ENCODE data around the gene RPS18. TPM values are rescaled to one million over a fixed set of nuclear protein-coding genes. Genes with fewer than 3 reads are reported as not detected.

RPS18 gene
- polyA plus RNA-seq, 1 of the 3 experiments (the other 2 are of a cell fraction) = 12,112 TPM

DNA sequence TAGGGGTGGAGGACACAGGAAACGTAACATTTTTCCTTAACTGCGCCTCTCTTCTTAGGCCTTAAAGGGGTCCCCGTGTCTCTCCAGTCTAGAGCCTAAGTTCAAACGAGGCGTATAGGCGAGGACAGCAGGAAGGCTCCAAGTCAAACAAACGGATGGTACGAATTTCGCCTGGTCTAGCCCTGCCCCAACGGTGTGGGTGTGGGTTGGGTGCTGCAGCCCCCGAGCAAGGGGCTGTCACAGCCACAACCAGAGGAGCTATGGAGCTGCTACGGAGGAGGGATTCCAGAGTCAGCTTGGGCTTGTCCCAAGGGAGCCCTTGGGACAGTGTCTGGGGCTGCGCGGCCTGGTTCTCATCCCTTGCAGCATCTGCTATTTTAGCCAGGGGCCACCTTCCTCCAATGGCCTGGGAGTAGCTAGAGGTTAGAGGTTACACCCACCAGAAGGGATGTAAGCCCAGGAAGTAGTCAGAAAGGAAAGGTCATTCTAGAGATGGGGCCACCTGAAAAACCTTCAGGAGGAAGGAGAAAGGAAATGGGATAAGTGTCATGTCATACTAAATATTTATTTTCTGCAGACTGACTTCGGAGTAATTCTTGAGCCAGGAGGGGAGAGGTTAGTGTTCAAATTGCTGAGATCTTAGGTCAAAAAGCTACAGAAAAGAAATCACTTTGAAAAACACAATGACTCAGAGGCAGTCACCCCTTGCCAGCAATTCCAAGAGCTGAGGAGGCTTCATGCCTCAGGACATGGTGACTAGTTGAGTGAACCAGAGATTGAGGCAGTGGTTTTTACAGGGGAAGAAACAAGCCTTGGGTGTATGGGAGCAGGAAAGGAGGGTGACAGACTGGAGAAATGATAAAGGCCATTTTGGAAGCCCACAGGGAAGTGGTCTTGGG lies 21.9 kb upstream of the RPS18 start:
- no peak for TF ChIP-seq EP300 (IDR thresholded peaks at IDR 0.05; ENCODE audit: borderline replicate concordance in 1 of 2, low read depth in 1 of 2, low read length in 1 of 2)
- TF ChIP-seq FOSL2 (IDR thresholded peaks at IDR 0.05; ENCODE audit: borderline replicate concordance, low read depth) = peak; percentile 34; the same call in 1 of the 2 replicates
- no peak for TF ChIP-seq SIN3A (IDR thresholded peaks at IDR 0.05; ENCODE audit: borderline replicate concordance, low read depth, low read length)
- TF ChIP-seq TEAD4 (IDR thresholded peaks at IDR 0.05; ENCODE audit: borderline replicate concordance, insufficient read depth) = no peak
- Histone ChIP-seq H3K9me3 (no peaks in the 10 kb centered on the region), H3K36me3 (replicated peaks in 1 of 2; ENCODE audit: control insufficient read depth in 1 of 2, insufficient read depth in 2 of 2, low read length in 1 of 2) (peaks cover 6 to 16% of the 10 kb centered on the region in 2 experiments), H3K27me3 (ENCODE audit: insufficient read depth) (no peaks in the 10 kb centered on the region), H3K9ac (peak overlapping the region; percentile 90), H3K27ac (ENCODE audit: low read depth in 2 of 2, low read length in 1 of 2) (peak overlapping the region; percentile 96), H2AFZ (ENCODE audit: low read depth) (peak overlapping the region; percentile 80), H4K20me1 (ENCODE audit: insufficient read depth) (no peaks in the 10 kb centered on the region), H3K9me2 (no peaks in the 10 kb centered on the region), H3K79me2 (ENCODE audit: insufficient read depth) (peaks cover 10% of the 10 kb centered on the region; the same call in 1 of the 2 replicates), H3K4me3 (ENCODE audit: low read depth in 2 of 2, low read length in 1 of 2) (peak overlapping the region; percentile 62 to 71), H3K4me2 (peak overlapping the region; percentile 97), H3K4me1 (ENCODE audit: control insufficient read depth in 1 of 2, insufficient read depth in 2 of 2, low read depth in 1 of 2, low read length in 1 of 2) (peaks cover 21 to 30% of the 10 kb centered on the region in 2 experiments), H3F3A (replicated peaks; ENCODE audit: insufficient read depth) (peaks cover 41% of the 10 kb centered on the region)
- DNase-seq = peak; percentile 36
- CTCF ChIA-PET = interaction anchor here (1.0 to 7.3 kb wide), 15 partner anchors 9 to 317 kb away, joined by 3 to 96 read pairs (median 18); partner anchors contain the start of genes RING1, RPS18 and VPS52
- 13% methylated on average over 15 of the region's 15 CpGs for WGBS (ENCODE audit: low lambda C conversion rate)
- POLR2A ChIA-PET = interaction anchor here (0.8 to 3.0 kb wide), 8 partner anchors 22 to 278 kb away, joined by 3 to 18 read pairs (median 4); partner anchors contain the start of genes B3GALT4, RING1, RPS18 and VPS52

DNA sequence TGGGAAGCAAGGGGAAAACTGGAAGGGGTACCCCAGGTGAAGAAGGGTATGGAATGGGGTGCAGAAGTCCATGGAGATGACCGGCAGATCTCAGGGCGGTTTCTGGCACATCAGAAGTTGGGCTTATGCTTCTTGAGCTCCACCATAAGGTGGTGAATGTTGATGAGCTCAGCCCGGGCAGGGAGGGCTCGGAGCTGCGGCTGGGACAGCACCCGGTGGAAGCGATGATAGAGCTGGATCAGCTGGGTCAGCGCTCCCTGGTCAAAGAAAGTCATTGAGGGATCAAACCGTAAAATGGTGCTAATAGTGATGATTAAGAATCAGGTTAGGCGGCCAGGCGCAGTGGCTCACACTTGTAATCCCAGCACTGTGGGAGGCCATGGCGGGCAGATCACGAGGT lies 21.1 kb upstream of the RPS18 start:
- CTCF ChIA-PET = interaction anchor here (1.2 to 7.3 kb wide), 5 partner anchors 12 to 279 kb away, joined by 3 to 96 read pairs (median 5); no protein-coding TSS in a partner anchor
- peaks cover 10% of the 10 kb centered on the region; the same call in 1 of the 2 replicates for H3K79me2 ChIP-seq (ENCODE audit: insufficient read depth)
- DNase-seq = no peak
- 0 out of 4 replicates have a peak overlapping the region, but pooled peaks of 1 of the 2 experiments have one; percentile 71 for H3K4me3 ChIP-seq (ENCODE audit: low read depth in 2 of 2, low read length in 1 of 2)
- peaks cover 21 to 30% of the 10 kb centered on the region in 2 experiments for H3K4me1 ChIP-seq (ENCODE audit: control insufficient read depth in 1 of 2, insufficient read depth in 2 of 2, low read depth in 1 of 2, low read length in 1 of 2)
- peaks cover 6 to 16% of the 10 kb centered on the region in 2 experiments for H3K36me3 ChIP-seq (replicated peaks in 1 of 2; ENCODE audit: control insufficient read depth in 1 of 2, insufficient read depth in 2 of 2, low read length in 1 of 2)
- H3K27ac ChIP-seq (ENCODE audit: low read depth in 2 of 2, low read length in 1 of 2) = peak overlapping the region in 1 of 2 experiments; percentile 96; a peak in 2 of 4 replicates
- WGBS (ENCODE audit: low lambda C conversion rate) = 97% methylated on average over 12 of the region's 13 CpGs
- H3K4me2 ChIP-seq = peak overlapping the region; percentile 97
- POLR2A ChIA-PET = interaction anchor here (3.0 kb wide), 1 partner anchor 21 kb away, joined by 14 read pairs; the partner anchor contains the start of genes RPS18 and VPS52
- no peak overlapping the region for H3K9ac ChIP-seq
- H3K9me3 ChIP-seq = no peaks in the 10 kb centered on the region
- no peaks in the 10 kb centered on the region for H4K20me1 ChIP-seq (ENCODE audit: insufficient read depth)
- TF ChIP-seq GABPA (IDR thresholded peaks at IDR 0.05; ENCODE audit: low read depth) = no peak
- no peaks in the 10 kb centered on the region for H3K9me2 ChIP-seq
- H3F3A ChIP-seq (replicated peaks; ENCODE audit: insufficient read depth) = peaks cover 41% of the 10 kb centered on the region
- no peak overlapping the region for H2AFZ ChIP-seq (ENCODE audit: low read depth)
- H3K27me3 ChIP-seq (ENCODE audit: insufficient read depth) = no peaks in the 10 kb centered on the region

DNA sequence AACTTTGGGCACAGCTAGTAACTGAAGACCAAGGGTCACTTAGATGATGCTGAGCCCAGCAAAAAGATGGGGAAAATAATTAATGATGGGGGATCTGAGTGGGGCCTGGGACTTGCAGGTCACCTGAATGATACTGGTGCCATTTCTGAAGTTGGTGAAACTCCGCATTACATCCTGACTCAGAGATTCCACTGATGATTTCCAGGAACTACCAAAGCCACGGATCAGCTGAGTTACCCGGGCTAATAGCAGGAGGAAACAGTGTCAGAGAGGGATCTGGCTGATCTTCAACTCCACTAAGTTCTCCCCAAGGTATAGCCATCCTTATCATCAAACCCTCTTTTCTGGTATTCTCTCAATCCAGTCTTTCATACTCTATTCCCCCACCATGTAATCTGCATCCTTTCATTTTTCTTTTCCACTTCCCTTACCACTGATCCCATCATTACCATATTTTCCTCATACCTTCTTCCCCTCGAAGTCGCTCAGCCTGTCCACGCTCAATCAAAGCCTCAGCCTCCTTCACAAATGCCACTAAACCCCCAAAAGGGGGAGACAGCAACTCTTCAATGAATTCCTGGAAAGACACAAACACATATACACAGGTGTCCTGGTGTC lies 20.4 kb upstream of the RPS18 start:
- Histone ChIP-seq H3F3A (replicated peaks; ENCODE audit: insufficient read depth) (peaks cover 41% of the 10 kb centered on the region), H3K9me3 (no peaks in the 10 kb centered on the region), H3K36me3 (replicated peaks in 1 of 2; ENCODE audit: control insufficient read depth in 1 of 2, insufficient read depth in 2 of 2, low read length in 1 of 2) (peaks cover 6 to 18% of the 10 kb centered on the region in 2 experiments), H3K27ac (ENCODE audit: low read depth in 2 of 2, low read length in 1 of 2) (peak overlapping the region in 1 of 2 experiments; percentile 96; a peak in 2 of 4 replicates), H3K9ac (no peak overlapping the region), H3K9me2 (no peaks in the 10 kb centered on the region), H3K79me2 (ENCODE audit: insufficient read depth) (peaks cover 10% of the 10 kb centered on the region; the same call in 1 of the 2 replicates), H3K27me3 (ENCODE audit: insufficient read depth) (no peaks in the 10 kb centered on the region), H3K4me2 (no peak overlapping the region), H3K4me1 (ENCODE audit: control insufficient read depth in 1 of 2, insufficient read depth in 2 of 2, low read depth in 1 of 2, low read length in 1 of 2) (peaks cover 21 to 30% of the 10 kb centered on the region in 2 experiments), H4K20me1 (ENCODE audit: insufficient read depth) (no peaks in the 10 kb centered on the region), H2AFZ (ENCODE audit: low read depth) (no peak overlapping the region), H3K4me3 (ENCODE audit: low read depth in 2 of 2, low read length in 1 of 2) (no peak overlapping the region)
- DNase-seq = no peak
- ChIA-PET POLR2A (no interaction called here), CTCF (interaction anchor here (0.8 to 7.3 kb wide), 5 partner anchors 11 to 280 kb away, joined by 3 to 96 read pairs (median 5); no protein-coding TSS in a partner anchor)
- WGBS (ENCODE audit: low lambda C conversion rate) = 70% methylated on average over 6 of the region's 6 CpGs
- TF ChIP-seq YY1 (IDR thresholded peaks at IDR 0.05; ENCODE audit: low read depth) (no peak), SIN3A (IDR thresholded peaks at IDR 0.05; ENCODE audit: borderline replicate concordance, low read depth, low read length) (no peak), FOXM1 (IDR thresholded peaks at IDR 0.05; ENCODE audit: low read depth) (no peak), FOXJ3 (CRISPR knock-in tag; IDR thresholded peaks at IDR 0.05) (no peak)
- TF ChIP-seq, protein P1, sequence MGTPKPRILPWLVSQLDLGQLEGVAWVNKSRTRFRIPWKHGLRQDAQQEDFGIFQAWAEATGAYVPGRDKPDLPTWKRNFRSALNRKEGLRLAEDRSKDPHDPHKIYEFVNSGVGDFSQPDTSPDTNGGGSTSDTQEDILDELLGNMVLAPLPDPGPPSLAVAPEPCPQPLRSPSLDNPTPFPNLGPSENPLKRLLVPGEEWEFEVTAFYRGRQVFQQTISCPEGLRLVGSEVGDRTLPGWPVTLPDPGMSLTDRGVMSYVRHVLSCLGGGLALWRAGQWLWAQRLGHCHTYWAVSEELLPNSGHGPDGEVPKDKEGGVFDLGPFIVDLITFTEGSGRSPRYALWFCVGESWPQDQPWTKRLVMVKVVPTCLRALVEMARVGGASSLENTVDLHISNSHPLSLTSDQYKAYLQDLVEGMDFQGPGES (IDR thresholded peaks at IDR 0.05; ENCODE audit: low read depth, low read length) = no peak
